HCT116 (cell line): ENCODE measurements around the gene LMBR1. TPM values are rescaled to one million over a fixed set of nuclear protein-coding genes. Genes with fewer than 3 reads are reported as not detected.

ENCODE experiments used
- ATAC-seq: fragments of 200-7000 bp; cut with Tn5 transposase; 2 replicates; pipeline ENCODE4 v1.9.1; 2020; ENCODE audit warnings: mild to moderate bottlenecking, moderate library complexity
- BruUV-seq: library from RNA; stranded (reverse); fragments of 400-500 nt; replicated peaks from 2 replicates; lab custom pipeline; 2021; lab: Mats Ljungman, UMichigan
- CTCF ChIA-PET: fragments of 300-600 bp; sonication (Branson Sonifier 250); formaldehyde crosslinking; loops from one replicate; lab custom pipeline; 2021; ENCODE audit warnings: antibody characterized with exemption; lab: Charles Lee
- POLR2A ChIA-PET: fragments of 300-600, 350-600 bp; sonication (Branson Sonifier 250); formaldehyde crosslinking; loops from one replicate; lab custom pipeline; 2021; ENCODE audit warnings: antibody characterized with exemption; lab: Charles Lee
- RAD21 ChIA-PET, 2 experiments: fragments of 300-600 bp; sonication (Branson Sonifier 250); formaldehyde crosslinking; loops; one replicate each; lab custom pipeline; 2023; ENCODE audit warnings: low total read pairs in 2 of 2; ENCODE audit not compliant: uncharacterized antibody in 2 of 2, unreplicated experiment in 2 of 2, low non-redundant PET in 1 of 2; lab: Charles Lee
- DNase-seq: peaks from one replicate; pipeline ENCODE4 v3.0.0-alpha.2; 2010; ENCODE audit warnings: low read depth, low spot score
- H2AFZ ChIP-seq: fragments of 200-600 bp; shearing (Covaris generic), sonication (generic); 2 replicates; pipeline ENCODE4 v1.6.1; 2017; ENCODE audit warnings: low read depth, mixed run types, mixed read lengths, antibody characterized with exemption, low read length; ENCODE audit not compliant: poor library complexity, severe bottlenecking
- H3K27ac ChIP-seq: 2 replicates; pipeline ENCODE4 v1.5.1; 2012; ENCODE audit warnings: low read depth, low read length
- H3K27me3 ChIP-seq: fragments of 200-600 bp; sonication (generic); 2 replicates; pipeline ENCODE4 v1.6.1; 2016; ENCODE audit warnings: mixed run types, low read length, mixed read lengths; ENCODE audit not compliant: insufficient read depth
- H3K36me3 ChIP-seq, 2 experiments: fragments of 200-500 bp in 1 of 2; fragments of 200-600 bp in 1 of 2; sonication (Bioruptor generic) in 1 of 2; sonication (generic) in 1 of 2; 2 replicates each; pipeline versions ENCODE4 v1.5.1 to v1.6.1; 2014 to 2016; ENCODE audit warnings: low read length in 2 of 2, inconsistent platforms in 1 of 2, mixed read lengths in 1 of 2, mixed run types in 1 of 2; ENCODE audit not compliant: insufficient read depth in 2 of 2, control insufficient read depth in 1 of 2
- H3K4me1 ChIP-seq, 2 experiments: fragments of 200-600 bp in 1 of 2; sonication (generic) in 1 of 2; 2 replicates each; pipeline versions ENCODE4 v1.5.1 to v1.6.1; 2012 to 2017; ENCODE audit warnings: low read length in 2 of 2, inconsistent platforms in 1 of 2, mild to moderate bottlenecking in 1 of 2, mixed read lengths in 1 of 2, mixed run types in 1 of 2, moderate library complexity in 1 of 2; ENCODE audit not compliant: insufficient read depth in 2 of 2, control insufficient read depth in 1 of 2
- H3K4me2 ChIP-seq: fragments of 200-600 bp; sonication (generic); 2 replicates; pipeline ENCODE4 v1.6.1; 2017; ENCODE audit warnings: mixed run types, low read length, mixed read lengths
- H3K4me3 ChIP-seq, 2 experiments: fragments of 200-600 bp in 1 of 2; sonication (generic) in 1 of 2; replicated peaks in 1 of 2; 2 replicates each; pipeline ENCODE4 v1.5.1; 2011 to 2016; ENCODE audit warnings: low read length in 2 of 2, control low read depth in 1 of 2, low read depth in 1 of 2, mild to moderate bottlenecking in 1 of 2, mixed read lengths in 1 of 2, mixed run types in 1 of 2
- H3K79me2 ChIP-seq: fragments of 200-600 bp; sonication (generic); 2 replicates; pipeline ENCODE4 v1.6.1; 2017; ENCODE audit warnings: mild to moderate bottlenecking, mixed run types, low read length, moderate library complexity, mixed read lengths; ENCODE audit not compliant: insufficient read depth
- H3K9ac ChIP-seq: fragments of 200-600 bp; sonication (generic); 2 replicates; pipeline ENCODE4 v1.6.1; 2016; ENCODE audit warnings: low read length, mixed read lengths
- H3K9me2 ChIP-seq: fragments of 200-600 bp; sonication (generic), shearing (Covaris generic); 2 replicates; pipeline ENCODE4 v1.6.1; 2017; ENCODE audit warnings: mixed run types, mild to moderate bottlenecking, moderate library complexity; ENCODE audit not compliant: insufficient read depth
- H3K9me3 ChIP-seq, 2 experiments: fragments of 200-500 bp in 1 of 2; fragments of 200-600 bp in 1 of 2; sonication (Bioruptor generic) in 1 of 2; sonication (generic) in 1 of 2; 2 replicates each; pipeline ENCODE4 v1.6.1; 2014 to 2017; ENCODE audit warnings: low read length in 2 of 2, mixed read lengths in 2 of 2, inconsistent platforms in 1 of 2, low read depth in 1 of 2, mild to moderate bottlenecking in 1 of 2, mixed run types in 1 of 2, moderate library complexity in 1 of 2; ENCODE audit not compliant: control insufficient read depth in 1 of 2, insufficient read depth in 1 of 2
- H4K20me1 ChIP-seq: fragments of 200-600 bp; sonication (generic), shearing (Covaris generic); 2 replicates; pipeline ENCODE4 v1.6.1; 2017; ENCODE audit warnings: mixed run types, mild to moderate bottlenecking, moderate library complexity; ENCODE audit not compliant: insufficient read depth
- ATF3 ChIP-seq: IDR thresholded peaks from 2 replicates; pipeline ENCODE4 v1.6.1; 2012
- CBX3 ChIP-seq: IDR thresholded peaks from 2 replicates; pipeline ENCODE4 v1.6.1; 2012; ENCODE audit warnings: low read depth
- CEBPB ChIP-seq: IDR thresholded peaks from 2 replicates; pipeline ENCODE4 v1.6.1; 2012; ENCODE audit warnings: low read depth
- CTCF ChIP-seq, 3 experiments: fragments of 200-600 bp in 1 of 3; sonication (generic) in 1 of 3; IDR thresholded peaks in 2 of 3; conservative IDR thresholded peaks in 1 of 3; 2 replicates each; pipeline ENCODE4 v1.5.1; 2012 to 2017; ENCODE audit warnings: low read depth in 2 of 3, low read length in 2 of 3, antibody characterized with exemption in 1 of 3, borderline replicate concordance in 1 of 3, control low read depth in 1 of 3, mild to moderate bottlenecking in 1 of 3, mixed read lengths in 1 of 3, mixed run types in 1 of 3, moderate library complexity in 1 of 3; ENCODE audit not compliant: insufficient read depth in 1 of 3
- EGR1 ChIP-seq: IDR thresholded peaks from 2 replicates; pipeline ENCODE4 v1.6.1; 2012; ENCODE audit warnings: low read depth
- ELF1 ChIP-seq: IDR thresholded peaks from 2 replicates; pipeline ENCODE4 v1.6.1; 2012; ENCODE audit warnings: low read depth, borderline replicate concordance
- FOSL1 ChIP-seq: IDR thresholded peaks from 2 replicates; pipeline ENCODE4 v1.6.1; 2012; ENCODE audit warnings: low read depth
- JUND ChIP-seq: IDR thresholded peaks from 2 replicates; pipeline ENCODE4 v1.6.1; 2012
- MAX ChIP-seq: IDR thresholded peaks from 2 replicates; pipeline ENCODE4 v1.6.1; 2012
- POLR2AphosphoS5 ChIP-seq: IDR thresholded peaks from 2 replicates; pipeline ENCODE4 v1.6.1; 2011; ENCODE audit warnings: mild to moderate bottlenecking, low read depth, low read length, moderate library complexity
- RAD21 ChIP-seq: IDR thresholded peaks from 2 replicates; pipeline ENCODE4 v1.6.1; 2012; ENCODE audit warnings: low read depth, mild to moderate bottlenecking
- REST ChIP-seq: IDR thresholded peaks from 2 replicates; pipeline ENCODE4 v1.6.1; 2012; ENCODE audit warnings: low read depth
- SIN3A ChIP-seq: IDR thresholded peaks from 2 replicates; pipeline ENCODE4 v1.6.1; 2012; ENCODE audit warnings: low read depth
- YY1 ChIP-seq: IDR thresholded peaks from 2 replicates; pipeline ENCODE4 v1.6.1; 2011; ENCODE audit warnings: low read length, low read depth, moderate library complexity, mild to moderate bottlenecking; ENCODE audit not compliant: insufficient replicate concordance; ENCODE audit errors: extremely low read depth
- intact Hi-C: fragments of 100-400 bp; cut with micrococcal nuclease; formaldehyde crosslinking; loops from 2 replicates; pipeline ENCODE4 v1.10.0; 2022
- total RNA-seq: library from RNA; stranded (reverse); gene quantifications from one replicate; pipeline ENCODE4 v1.2.1, GENCODE V29; 2021; ENCODE audit not compliant: unreplicated experiment

Gene LMBR1
- total RNA-seq, 1 experiment from 2014 or later: 84.0 TPM

GRCh38 chr7:156639426-156640256 is 253.3 kb downstream of the LMBR1 start (continued):
- TF ChIP-seq YY1 (no peak), POLR2AphosphoS5 (no peak), CTCF (IDR thresholded peaks at IDR 0.05 in 2 of 3, conservative IDR thresholded peaks at IDR 0.05 in 1 of 3; ENCODE audit: borderline replicate concordance in 1 of 3, insufficient read depth in 1 of 3, low read depth in 2 of 3, low read length in 2 of 3) (no peak)
- TF ChIP-seq, all 23 proteins: peak for 0

- Histone ChIP-seq H4K20me1 (no peaks in the 10 kb centered on the region), H3K27ac (no peak overlapping the region), H3K9ac (no peak overlapping the region), H2AFZ (no peak overlapping the region), H3K27me3 (no peaks in the 10 kb centered on the region), H3K36me3 (no peaks in the 10 kb centered on the region), H3K4me1 (peaks cover 4 to 19% of the 10 kb centered on the region in 2 experiments; a peak in 3 of 4 replicates), H3K4me2 (no peak overlapping the region), H3K9me2 (no peaks in the 10 kb centered on the region), H3K79me2 (no peaks in the 10 kb centered on the region), H3K9me3 (no peaks in the 10 kb centered on the region), H3K4me3 (no peak overlapping the region)
- ChIA-PET POLR2A (no interaction called here), CTCF (no interaction called here), RAD21 (no interaction called here)
- ATAC-seq (no peak), DNase-seq (no peak)
- intact Hi-C loops: no loop called here
- BruUV-seq: no TSS peak
- TF ChIP-seq ATF3 (no peak), YY1 (no peak), RAD21 (no peak), FOSL1 (no peak), ELF1 (no peak), CTCF (IDR thresholded peaks at IDR 0.05 in 2 of 3, conservative IDR thresholded peaks at IDR 0.05 in 1 of 3; ENCODE audit: borderline replicate concordance in 1 of 3, insufficient read depth in 1 of 3, low read depth in 2 of 3, low read length in 2 of 3) (no peak), REST (no peak), MAX (no peak), EGR1 (no peak), SIN3A (no peak), POLR2AphosphoS5 (no peak), CEBPB (no peak), JUND (no peak), CBX3 (no peak)
These were observed 254.4 kb downstream of the LMBR1 start for GRCh38 chr7:156638443-156639077.
